ENCODE data around the gene PDE11A. TPM values are rescaled to one million over a fixed set of nuclear protein-coding genes. Genes with fewer than 3 reads are reported as not detected.

The PDE11A gene
- total RNA-seq, 1 donor from 2014 or later = 2.8 TPM

DNA sequence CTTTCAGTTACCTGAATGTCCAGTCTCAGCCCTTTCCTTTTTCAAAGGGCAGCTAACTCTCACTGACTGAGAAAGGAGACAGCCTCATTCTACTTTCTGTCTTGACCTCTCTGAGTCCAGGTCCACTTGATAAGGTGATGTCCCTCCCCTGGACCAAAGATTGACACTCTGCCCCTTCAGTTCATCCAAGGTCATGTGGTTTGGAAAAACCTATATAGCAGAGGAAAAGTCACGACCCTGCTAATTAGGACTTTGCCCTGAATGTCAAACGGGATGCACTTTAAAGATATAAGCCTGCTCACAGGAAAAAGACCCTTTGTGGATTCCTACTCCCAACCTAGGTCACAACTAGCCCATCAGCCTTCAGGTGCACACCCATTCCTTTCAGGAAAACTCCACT, 471.7 kb downstream of the PDE11A start:
- DNase-seq (ENCODE audit: low spot score) = no peak

DNA sequence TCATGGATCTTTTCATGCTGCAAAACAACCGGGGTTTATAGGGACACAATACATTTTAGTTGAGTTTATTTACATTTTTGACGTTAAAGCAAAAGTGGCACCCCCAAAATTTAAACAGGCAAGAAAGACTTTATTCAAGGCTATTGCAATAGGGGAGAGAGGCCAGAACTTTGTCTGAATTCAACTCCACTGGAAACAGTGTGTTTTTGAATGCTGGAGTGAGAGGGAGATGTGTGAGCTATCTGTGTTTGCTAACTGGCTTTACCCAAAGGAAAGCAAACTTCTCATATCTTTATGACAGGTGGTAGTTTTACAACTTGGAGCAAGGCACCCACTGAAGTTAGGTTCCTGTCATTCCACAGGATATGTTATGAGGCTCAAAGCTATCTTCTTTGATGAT, 472.6 kb downstream of the PDE11A start:
- no peak for DNase-seq (ENCODE audit: low spot score)

GRCh38 chr2:177599139-177599688, 473.4 kb downstream of the PDE11A start:
- no peak for DNase-seq (ENCODE audit: low spot score)

- DNase-seq (ENCODE audit: low spot score) = peak; percentile 17
These were observed 474.0 kb downstream of the PDE11A start for GRCh38 chr2:177598326-177599138.

DNA sequence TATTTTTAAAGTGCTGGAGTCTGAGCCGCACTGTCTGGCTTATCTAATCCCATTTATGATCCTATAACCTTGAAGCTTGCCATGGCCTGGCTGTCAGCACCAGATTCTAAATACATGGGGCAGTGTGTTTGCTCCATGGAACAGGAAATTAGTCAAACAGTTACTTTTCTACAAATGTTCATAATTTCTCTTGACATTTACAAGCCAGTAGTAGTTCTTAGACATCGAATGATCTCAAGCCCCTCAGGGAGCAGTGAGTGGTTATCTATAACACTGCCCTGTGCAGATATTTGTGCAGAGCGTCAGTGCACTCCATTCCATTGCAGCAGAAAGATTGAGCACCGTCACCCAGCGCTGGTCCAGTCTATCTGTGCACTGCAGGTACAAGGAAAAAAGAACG, 474.8 kb downstream of the PDE11A start:
- DNase-seq (ENCODE audit: low spot score) = no peak

DNA sequence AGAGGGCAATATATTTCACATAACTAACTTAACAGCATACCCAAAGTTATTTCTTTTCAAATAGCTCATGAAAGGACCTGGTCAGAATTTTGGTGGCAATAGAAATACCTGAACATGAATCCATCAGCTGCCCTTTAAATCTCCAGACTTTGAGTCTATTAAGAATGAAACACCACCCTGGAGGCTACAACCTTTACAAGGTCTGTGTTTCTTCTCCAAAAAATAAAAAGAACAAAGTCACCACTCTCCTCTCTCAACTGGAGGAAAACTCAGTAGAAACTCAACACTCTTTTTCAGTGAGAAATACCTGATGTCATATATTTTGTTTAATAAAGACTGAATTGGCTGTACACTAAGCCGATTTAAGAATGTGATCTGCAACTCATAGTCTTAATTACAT, 475.7 kb downstream of the PDE11A start:
- DNase-seq (ENCODE audit: low spot score) = no peak

DNA sequence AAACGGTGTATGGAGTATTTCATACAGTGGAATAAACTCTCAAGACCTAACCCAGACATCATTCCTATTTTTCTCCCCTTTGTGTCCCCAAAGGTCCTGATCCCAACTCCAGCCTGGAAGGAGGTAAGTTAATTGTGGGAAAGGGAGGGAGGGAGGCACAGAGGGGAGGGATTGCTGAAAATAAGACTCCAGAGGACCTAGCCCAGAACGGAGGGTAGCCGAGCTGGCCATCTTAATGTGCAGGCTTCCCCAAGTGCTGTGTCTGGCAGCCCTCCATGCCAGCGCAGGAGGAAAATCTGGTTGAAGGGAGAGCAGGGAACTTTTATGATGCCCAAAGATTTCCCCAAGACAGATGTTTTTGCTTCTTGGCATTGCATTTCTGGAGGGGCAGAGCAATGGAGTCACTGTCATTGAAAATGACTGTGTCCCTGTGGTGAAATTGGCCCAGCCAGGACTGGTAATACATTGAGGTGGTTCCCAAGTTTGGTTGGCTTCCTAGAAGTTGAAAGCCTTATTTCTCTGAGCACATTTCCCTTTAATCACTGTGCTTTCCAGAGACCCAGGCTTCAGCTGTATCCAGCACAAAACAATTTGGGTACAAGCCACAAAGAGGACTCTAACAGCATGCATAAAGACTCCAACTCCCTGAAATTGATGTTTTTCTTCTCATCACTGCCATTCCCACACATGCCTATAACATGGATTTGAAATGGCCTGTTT, 477.3 kb downstream of the PDE11A start:
- no peak for DNase-seq (ENCODE audit: low spot score)

GRCh38 chr2:177593402-177593801, 479.2 kb downstream of the PDE11A start:
- no peak for DNase-seq (ENCODE audit: low spot score)

DNA sequence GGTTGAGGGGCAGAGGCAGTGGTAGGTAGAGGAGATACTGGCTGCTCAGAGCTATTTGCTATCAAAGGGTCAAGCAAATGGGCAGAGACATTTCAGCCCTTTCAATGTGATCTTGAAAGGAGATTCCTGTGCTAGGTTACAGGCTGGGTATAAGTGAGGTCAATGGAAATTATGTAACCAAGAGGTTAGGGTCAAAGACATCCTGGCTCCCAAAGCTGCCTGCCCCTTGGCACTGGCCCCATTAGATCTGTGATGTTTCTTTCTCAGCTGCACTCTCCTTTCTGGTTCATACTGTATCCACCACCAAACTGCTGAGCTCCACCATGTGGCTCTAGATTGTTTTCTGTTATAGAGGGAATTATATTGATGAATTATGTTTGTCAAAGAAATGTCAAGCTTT, 479.6 kb downstream of the PDE11A start:
- no peak for DNase-seq (ENCODE audit: low spot score)

DNA sequence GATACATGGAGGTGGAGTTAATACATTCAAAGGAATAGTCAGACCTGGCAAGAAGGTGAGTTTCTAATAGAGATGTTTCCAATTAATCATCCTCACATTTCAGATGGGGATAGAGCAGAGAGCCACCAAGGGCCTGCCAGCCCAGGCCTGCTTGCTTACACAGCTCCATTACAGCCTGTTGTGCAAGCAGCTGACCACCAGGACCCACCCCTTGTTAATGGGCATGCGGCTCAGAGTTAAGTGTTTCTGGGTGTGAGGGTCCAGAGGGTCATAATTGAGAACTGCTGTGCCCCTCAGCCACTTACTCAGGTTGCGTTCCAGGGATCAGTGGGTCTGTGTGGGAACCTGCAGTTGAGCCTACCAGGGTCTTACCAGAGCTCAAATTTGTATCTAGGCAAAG, 480.2 kb downstream of the PDE11A start:
- DNase-seq (ENCODE audit: low spot score) = no peak

- DNase-seq (ENCODE audit: low spot score) = no peak
These were observed 483.4 kb downstream of the PDE11A start for GRCh38 chr2:177589186-177589585.

GRCh38 chr2:177588671-177589070, 483.9 kb downstream of the PDE11A start:
- no peak for DNase-seq (ENCODE audit: low spot score)

- DNase-seq (ENCODE audit: low spot score) = no peak
These were observed 485.2 kb downstream of the PDE11A start for GRCh38 chr2:177587371-177587770.

- no peak for DNase-seq (ENCODE audit: low spot score)
These were observed 486.4 kb downstream of the PDE11A start for GRCh38 chr2:177586154-177586553.

DNA sequence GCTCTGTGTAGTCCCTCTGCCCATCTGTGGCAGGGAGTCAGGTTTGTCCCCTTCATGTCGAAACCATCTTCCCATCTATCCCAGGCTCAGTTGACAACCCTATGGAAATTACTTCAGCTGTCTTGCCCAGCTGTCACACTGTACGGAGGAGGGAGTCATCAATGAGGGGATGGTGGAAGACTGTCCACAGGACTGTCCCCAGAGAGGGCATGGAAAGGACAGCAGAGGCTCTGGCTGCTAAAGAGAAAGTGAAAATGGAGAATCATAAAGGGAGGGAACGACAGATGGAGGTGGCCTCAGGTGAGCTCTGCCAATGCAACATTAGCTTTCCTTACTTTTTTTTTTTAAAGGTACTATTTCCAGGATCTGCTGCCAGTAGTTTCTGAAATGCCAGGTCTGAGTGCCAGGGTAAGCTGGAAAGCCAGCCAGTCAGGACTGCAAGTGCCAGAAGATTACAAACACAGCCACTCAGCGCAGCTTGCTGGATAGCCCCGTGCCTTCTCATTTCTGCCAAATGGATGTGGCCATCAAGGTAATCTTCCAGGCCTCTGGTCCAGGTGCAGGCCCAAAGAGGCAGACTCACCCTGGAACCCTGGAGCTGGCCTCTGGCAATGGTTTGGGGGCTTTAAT, 487.2 kb downstream of the PDE11A start:
- DNase-seq (ENCODE audit: low spot score) = no peak

GRCh38 chr2:177584030-177584692, 488.4 kb downstream of the PDE11A start:
- DNase-seq (ENCODE audit: low spot score) = no peak

DNA sequence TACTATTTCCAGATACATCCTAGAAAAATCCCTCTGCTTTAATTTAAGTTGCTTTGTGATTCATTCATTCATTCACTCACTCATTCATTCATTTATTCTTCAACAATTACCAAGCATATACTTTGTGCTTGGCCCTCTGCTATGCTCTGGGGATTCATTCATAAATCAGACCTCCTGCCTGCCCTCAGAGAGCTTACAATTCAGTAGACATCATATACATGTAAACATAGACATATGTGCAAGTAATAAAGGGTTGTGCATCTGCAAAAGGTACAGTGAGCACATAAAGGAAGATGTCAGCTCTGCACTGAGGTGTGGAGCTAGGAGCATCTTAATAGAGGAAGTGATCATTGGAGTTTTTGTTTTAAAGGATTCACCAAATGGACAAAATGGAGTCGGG, 490.6 kb downstream of the PDE11A start:
- no peak for DNase-seq (ENCODE audit: low spot score)

- no peak for DNase-seq (ENCODE audit: low spot score)
These were observed 493.0 kb downstream of the PDE11A start for GRCh38 chr2:177579486-177580036.

GRCh38 chr2:177578454-177578853, 494.1 kb downstream of the PDE11A start:
- no peak for DNase-seq (ENCODE audit: low spot score)

- DNase-seq (ENCODE audit: low spot score) = no peak
These were observed 495.5 kb downstream of the PDE11A start for GRCh38 chr2:177577075-177577474.

DNA sequence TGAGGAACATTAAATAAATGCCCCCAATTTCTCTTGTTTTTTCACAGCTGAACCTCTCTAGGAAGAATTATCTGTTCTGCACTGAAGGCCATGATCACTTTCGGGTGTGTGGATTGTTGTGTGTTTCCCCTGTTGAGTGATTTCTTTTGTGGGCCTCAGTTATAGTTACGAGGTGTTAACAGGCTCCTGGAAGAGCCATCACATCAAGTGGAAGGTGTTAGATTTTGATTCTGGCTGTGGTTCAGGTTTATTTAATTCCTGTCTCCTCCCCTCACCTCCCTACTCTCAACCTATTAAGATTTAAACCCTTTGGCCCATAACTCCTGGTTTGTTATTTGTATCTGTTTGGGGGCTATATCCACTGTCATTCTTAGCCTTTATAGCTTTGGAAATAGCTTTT, 497.2 kb downstream of the PDE11A start:
- no peak for DNase-seq (ENCODE audit: low spot score)

DNA sequence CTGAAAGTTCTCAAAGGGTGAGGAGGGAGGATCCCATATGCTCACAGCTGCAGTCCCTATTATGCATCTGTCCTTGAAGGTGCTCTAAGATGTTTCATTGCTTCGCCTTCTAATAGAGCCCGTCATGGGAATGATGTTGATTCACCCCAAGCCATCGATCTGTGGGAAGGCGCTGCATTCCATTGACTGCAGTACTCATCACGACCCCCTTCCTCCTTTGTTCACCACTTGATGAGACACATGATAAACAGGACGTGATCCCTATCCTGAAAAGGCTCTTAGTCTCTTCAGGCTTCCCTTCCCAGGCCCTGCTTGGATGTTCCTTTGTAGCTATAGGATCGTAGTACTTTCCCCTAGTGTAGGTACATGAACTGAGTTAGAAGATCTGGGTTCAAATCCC, 498.2 kb downstream of the PDE11A start:
- no peak for DNase-seq (ENCODE audit: low spot score)
